Astrocyte (in vitro differentiated cells and primary cell): Measurements from ENCODE around the gene SLIT3.

Experiments used
- EZH2 ChIP-seq: IDR thresholded peaks from 2 replicates; pipeline ENCODE4 v1.6.1; 2012; ENCODE audit warnings: mild to moderate bottlenecking, low read length, inconsistent platforms; ENCODE audit not compliant: insufficient read depth
- TF ChIP-seq, protein P1 (sequence below): IDR thresholded peaks from 2 replicates; pipeline ENCODE4 v1.5.1; 2011; ENCODE audit warnings: low read depth, mild to moderate bottlenecking, inconsistent platforms, low read length, moderate library complexity; ENCODE audit not compliant: insufficient read depth

DNA sequence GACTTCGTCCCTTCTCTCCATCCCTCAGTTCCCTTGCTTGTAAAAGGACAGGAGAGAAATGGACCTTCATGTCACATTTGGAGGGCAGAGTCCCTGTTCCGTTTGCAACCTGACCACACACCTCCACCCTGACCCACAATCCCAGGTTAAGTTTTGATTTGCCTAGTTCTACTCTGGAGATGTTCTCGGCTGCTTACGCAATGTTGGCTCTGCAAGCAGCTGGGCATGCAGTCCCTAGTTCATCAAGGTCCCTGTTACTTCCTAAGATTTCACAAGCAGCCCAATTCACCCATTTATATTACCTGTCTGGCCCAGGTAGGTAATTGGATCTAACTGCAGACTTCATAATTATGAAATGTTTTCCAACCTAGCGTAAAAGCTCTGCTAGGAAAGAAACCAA, 28.8 kb downstream of the SLIT3 start:
- TF ChIP-seq, protein P1, sequence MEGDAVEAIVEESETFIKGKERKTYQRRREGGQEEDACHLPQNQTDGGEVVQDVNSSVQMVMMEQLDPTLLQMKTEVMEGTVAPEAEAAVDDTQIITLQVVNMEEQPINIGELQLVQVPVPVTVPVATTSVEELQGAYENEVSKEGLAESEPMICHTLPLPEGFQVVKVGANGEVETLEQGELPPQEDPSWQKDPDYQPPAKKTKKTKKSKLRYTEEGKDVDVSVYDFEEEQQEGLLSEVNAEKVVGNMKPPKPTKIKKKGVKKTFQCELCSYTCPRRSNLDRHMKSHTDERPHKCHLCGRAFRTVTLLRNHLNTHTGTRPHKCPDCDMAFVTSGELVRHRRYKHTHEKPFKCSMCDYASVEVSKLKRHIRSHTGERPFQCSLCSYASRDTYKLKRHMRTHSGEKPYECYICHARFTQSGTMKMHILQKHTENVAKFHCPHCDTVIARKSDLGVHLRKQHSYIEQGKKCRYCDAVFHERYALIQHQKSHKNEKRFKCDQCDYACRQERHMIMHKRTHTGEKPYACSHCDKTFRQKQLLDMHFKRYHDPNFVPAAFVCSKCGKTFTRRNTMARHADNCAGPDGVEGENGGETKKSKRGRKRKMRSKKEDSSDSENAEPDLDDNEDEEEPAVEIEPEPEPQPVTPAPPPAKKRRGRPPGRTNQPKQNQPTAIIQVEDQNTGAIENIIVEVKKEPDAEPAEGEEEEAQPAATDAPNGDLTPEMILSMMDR, result no peak
- TF ChIP-seq EZH2, result no peak
